ENCODE data around the gene PDE6H.

DNA sequence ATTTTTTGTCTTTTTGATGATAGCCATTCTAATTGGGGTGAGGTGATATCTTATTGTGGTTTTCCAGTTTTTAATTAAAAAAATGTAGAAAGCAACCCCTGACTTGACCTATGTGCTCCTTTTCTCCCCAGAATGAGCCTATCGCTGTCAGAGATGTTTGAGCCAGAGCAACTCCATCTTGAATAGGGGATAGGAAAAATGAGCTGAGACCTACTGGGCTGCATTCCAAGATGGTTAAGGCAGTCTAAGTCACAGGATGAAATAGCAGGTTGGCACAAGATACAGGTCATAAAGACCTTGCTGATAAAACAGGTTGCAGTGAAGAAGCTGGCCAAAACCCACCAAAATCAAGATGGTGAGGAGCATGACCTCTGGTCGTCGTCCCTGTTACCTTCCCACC is 48.3 kb upstream of the PDE6H start:
- TF ChIP-seq, protein P1, sequence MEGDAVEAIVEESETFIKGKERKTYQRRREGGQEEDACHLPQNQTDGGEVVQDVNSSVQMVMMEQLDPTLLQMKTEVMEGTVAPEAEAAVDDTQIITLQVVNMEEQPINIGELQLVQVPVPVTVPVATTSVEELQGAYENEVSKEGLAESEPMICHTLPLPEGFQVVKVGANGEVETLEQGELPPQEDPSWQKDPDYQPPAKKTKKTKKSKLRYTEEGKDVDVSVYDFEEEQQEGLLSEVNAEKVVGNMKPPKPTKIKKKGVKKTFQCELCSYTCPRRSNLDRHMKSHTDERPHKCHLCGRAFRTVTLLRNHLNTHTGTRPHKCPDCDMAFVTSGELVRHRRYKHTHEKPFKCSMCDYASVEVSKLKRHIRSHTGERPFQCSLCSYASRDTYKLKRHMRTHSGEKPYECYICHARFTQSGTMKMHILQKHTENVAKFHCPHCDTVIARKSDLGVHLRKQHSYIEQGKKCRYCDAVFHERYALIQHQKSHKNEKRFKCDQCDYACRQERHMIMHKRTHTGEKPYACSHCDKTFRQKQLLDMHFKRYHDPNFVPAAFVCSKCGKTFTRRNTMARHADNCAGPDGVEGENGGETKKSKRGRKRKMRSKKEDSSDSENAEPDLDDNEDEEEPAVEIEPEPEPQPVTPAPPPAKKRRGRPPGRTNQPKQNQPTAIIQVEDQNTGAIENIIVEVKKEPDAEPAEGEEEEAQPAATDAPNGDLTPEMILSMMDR (IDR thresholded peaks at IDR 0.05; ENCODE audit: low read length) = no peak
- TF ChIP-seq EZH2 (optimal IDR thresholded peaks at IDR 0.05; ENCODE audit: low read depth, low read length) (no peak), EZH2phosphoT487 (IDR thresholded peaks at IDR 0.05; ENCODE audit: low read length) (no peak)

Data from MM.1S (cell line).